Panc1 (cell line): ENCODE data around the gene TMEM217. TPM values are rescaled to one million over a fixed set of nuclear protein-coding genes. Genes with fewer than 3 reads are reported as not detected.

Experiments used
- total RNA-seq: library from RNA; stranded (reverse); gene quantifications from one replicate; pipeline ENCODE4 v1.2.1, GENCODE V29; 2021; ENCODE audit not compliant: unreplicated experiment

Gene TMEM217
- total RNA-seq, 1 experiment from 2014 or later, result 4.0 TPM

Other genes with a start within 250 kb of the TMEM217 start
- 42.1 TPM for gene PIM1, start 88.0 kb downstream of the TMEM217 start, total RNA-seq
- gene TBC1D22B, start 372 bp downstream of the TMEM217 start, total RNA-seq, result 13.0 TPM
- 21.1 TPM for gene RNF8, start 95.8 kb upstream of the TMEM217 start, total RNA-seq
- gene CMTR1, start 175.1 kb upstream of the TMEM217 start, total RNA-seq, result 37.7 TPM
- gene CCDC167, start 241.7 kb upstream of the TMEM217 start, total RNA-seq, result 57.6 TPM